ENCODE data around the gene ZC3H18.

ZC3H18 gene

GRCh38 chr16:88541831-88542616, 28.2 kb upstream of the ZC3H18 start:
- no peak for TF ChIP-seq CTCF (IDR thresholded peaks at IDR 0.05; ENCODE audit: low read depth, low read length, missing control alignments)
- no peak overlapping the region for H3K4me3 ChIP-seq (replicated peaks; ENCODE audit: low read depth, low read length)
- DNase-seq (ENCODE audit: extremely low read depth, low read depth): no peak

- H3K4me3 ChIP-seq (replicated peaks; ENCODE audit: low read depth, low read length): no peak overlapping the region
- no peak for DNase-seq (ENCODE audit: extremely low read depth, low read depth)
- TF ChIP-seq CTCF (IDR thresholded peaks at IDR 0.05; ENCODE audit: low read depth, low read length, missing control alignments): no peak
These were observed 26.9 kb upstream of the ZC3H18 start for GRCh38 chr16:88543230-88543813.

GRCh38 chr16:88545781-88546180, 24.4 kb upstream of the ZC3H18 start:
- no peak overlapping the region for H3K4me3 ChIP-seq (replicated peaks; ENCODE audit: low read depth, low read length)
- DNase-seq (ENCODE audit: extremely low read depth, low read depth): no peak
- TF ChIP-seq CTCF (IDR thresholded peaks at IDR 0.05; ENCODE audit: low read depth, low read length, missing control alignments): no peak

GRCh38 chr16:88548131-88548874, 21.9 kb upstream of the ZC3H18 start:
- no peak for DNase-seq (ENCODE audit: extremely low read depth, low read depth)
- TF ChIP-seq CTCF (IDR thresholded peaks at IDR 0.05; ENCODE audit: low read depth, low read length, missing control alignments): no peak
- H3K4me3 ChIP-seq (replicated peaks; ENCODE audit: low read depth, low read length): no peak overlapping the region

- H3K4me3 ChIP-seq (replicated peaks; ENCODE audit: low read depth, low read length): no peak overlapping the region
- DNase-seq (ENCODE audit: extremely low read depth, low read depth): no peak
- no peak for TF ChIP-seq CTCF (IDR thresholded peaks at IDR 0.05; ENCODE audit: low read depth, low read length, missing control alignments)
These were observed 21.2 kb upstream of the ZC3H18 start for GRCh38 chr16:88548985-88549384.

GRCh38 chr16:88549671-88550245, 20.4 kb upstream of the ZC3H18 start:
- DNase-seq (ENCODE audit: extremely low read depth, low read depth): no peak

More at GRCh38 chr16:88549671-88550245, 20.4 kb upstream of the ZC3H18 start:
- no peak overlapping the region for H3K4me3 ChIP-seq (replicated peaks; ENCODE audit: low read depth, low read length)
- TF ChIP-seq CTCF (IDR thresholded peaks at IDR 0.05; ENCODE audit: low read depth, low read length, missing control alignments): no peak
